ENCODE data around the gene MSRB2.
"Not testable (repeated sequence)": the region's sequence is repeated elsewhere in the genome, so short reads cannot be mapped to it uniquely, and the experiment has no call there.

MSRB2 gene

DNA sequence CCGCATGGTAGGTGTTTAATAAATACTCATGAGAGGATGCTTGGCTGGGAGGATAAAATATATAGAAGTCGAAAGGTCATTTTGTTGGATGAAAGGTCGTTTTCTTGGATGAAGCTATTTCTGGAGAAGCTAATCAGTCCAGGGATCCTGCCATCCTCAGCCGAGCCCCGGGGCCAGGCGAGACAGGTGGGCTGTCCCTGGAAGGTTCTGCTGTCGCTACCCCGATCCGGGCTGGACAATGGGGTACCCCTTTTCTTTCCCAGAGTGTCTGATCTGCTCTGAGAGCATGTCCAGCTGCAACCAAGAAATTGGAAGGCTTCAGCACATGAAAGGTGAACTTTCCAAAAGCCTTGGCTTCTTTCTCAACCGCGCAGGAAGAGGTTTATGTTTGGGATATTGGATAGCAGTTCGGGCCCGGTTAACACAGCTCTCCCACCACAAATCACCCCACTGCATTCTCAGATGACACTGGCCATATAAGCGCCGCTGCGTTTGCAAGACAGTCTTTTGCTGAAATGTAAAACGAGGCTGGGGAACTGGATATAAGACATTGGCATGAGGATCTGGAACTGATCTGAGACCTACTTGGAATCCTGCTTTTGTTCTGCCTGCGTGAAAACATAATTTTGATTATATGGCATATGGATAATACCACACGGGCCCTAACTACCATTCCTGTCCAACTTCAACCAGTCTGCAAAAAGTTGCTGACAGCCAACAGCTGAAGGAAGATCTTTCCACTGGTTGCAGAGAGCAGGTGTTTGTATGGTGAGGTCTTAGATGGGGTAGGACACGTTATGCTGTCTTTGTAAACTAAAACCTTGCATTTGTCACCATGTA lies 31.2 kb upstream of the MSRB2 start:
- no peak for DNase-seq (ENCODE audit: low read depth)
- TF ChIP-seq, protein P1, sequence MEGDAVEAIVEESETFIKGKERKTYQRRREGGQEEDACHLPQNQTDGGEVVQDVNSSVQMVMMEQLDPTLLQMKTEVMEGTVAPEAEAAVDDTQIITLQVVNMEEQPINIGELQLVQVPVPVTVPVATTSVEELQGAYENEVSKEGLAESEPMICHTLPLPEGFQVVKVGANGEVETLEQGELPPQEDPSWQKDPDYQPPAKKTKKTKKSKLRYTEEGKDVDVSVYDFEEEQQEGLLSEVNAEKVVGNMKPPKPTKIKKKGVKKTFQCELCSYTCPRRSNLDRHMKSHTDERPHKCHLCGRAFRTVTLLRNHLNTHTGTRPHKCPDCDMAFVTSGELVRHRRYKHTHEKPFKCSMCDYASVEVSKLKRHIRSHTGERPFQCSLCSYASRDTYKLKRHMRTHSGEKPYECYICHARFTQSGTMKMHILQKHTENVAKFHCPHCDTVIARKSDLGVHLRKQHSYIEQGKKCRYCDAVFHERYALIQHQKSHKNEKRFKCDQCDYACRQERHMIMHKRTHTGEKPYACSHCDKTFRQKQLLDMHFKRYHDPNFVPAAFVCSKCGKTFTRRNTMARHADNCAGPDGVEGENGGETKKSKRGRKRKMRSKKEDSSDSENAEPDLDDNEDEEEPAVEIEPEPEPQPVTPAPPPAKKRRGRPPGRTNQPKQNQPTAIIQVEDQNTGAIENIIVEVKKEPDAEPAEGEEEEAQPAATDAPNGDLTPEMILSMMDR (IDR thresholded peaks at IDR 0.05; ENCODE audit: low read depth, low read length, missing control alignments), result no peak
- H3K4me3 ChIP-seq (ENCODE audit: low read depth, low read length), result no peak overlapping the region

DNA sequence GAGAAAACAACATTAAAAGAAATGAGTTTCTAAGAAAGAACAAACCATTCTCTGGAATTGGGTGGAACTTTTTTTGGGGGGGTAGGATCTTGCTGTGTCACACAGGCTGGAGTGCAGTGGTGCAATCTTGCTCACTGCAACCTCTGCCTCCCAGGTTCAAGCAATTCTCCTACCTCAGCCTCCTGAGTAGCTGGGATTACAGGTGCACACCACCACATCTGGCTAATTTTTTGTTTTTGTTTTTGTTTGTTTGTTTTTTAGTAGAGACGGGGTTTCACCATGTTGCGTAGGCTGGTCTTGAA lies 30.6 kb upstream of the MSRB2 start:
- H3K4me3 ChIP-seq (ENCODE audit: low read depth, low read length); DNase-seq (ENCODE audit: low read depth): not testable (repeated sequence)

DNA sequence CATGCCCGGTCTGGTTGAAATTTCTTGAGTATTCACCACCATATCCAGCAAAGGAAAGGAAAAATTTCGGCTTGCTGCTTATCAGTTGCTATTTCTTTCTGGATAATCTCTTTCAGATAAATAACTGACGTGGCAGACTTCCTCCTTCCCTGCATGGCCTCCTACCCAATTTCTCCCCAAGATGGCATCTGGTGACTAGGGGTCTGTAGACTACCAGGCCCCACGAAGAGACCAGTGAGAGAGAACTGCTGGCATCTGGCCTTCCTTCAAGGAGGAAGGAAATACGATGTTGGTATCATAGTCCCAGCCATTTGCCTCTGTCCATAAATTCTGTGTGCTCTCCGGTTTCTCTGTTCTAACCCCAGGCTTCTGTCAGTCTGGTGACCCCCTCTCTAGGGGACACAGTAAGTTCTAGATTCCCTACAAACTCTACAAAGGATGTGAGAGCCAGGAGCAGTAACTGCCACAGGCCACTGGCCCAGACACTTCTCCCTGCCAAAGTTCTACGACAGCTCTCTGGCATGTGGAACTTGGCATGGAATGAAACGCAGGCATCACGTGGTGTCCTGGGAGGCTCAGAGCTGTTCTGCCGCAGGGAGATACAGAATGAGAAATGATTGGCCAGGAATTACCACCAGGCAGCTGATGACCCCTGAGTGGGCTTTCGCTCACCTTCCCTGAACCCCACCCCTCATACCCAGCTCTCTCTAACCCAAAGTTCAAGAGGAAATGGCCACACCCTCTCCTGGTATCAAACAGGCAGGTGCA lies 30.0 kb upstream of the MSRB2 start:
- no peak overlapping the region for H3K4me3 ChIP-seq (ENCODE audit: low read depth, low read length)
- TF ChIP-seq, protein P1 (IDR thresholded peaks at IDR 0.05; ENCODE audit: low read depth, low read length, missing control alignments), result no peak
- no peak for DNase-seq (ENCODE audit: low read depth)

DNA sequence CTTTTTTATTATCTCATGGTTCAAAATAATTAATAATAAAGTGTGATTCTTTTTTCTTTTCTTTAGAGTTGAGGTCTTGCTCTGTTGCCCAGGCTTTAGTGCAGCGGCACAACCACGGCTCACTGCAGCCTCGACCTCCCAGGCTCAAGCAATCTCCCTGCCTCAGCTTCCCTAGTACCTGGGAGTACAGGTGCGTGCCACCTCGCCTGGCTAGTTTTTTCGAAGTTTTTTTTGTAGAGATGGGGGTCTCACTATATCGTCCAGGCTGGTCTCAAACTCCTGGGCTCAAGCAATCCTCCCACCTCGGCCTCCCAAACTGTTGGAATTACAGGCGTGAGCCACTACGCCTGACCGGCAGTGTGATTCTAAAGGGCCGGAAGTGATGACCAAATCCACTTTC lies 28.0 kb upstream of the MSRB2 start:
- no peak for DNase-seq (ENCODE audit: low read depth)

DNA sequence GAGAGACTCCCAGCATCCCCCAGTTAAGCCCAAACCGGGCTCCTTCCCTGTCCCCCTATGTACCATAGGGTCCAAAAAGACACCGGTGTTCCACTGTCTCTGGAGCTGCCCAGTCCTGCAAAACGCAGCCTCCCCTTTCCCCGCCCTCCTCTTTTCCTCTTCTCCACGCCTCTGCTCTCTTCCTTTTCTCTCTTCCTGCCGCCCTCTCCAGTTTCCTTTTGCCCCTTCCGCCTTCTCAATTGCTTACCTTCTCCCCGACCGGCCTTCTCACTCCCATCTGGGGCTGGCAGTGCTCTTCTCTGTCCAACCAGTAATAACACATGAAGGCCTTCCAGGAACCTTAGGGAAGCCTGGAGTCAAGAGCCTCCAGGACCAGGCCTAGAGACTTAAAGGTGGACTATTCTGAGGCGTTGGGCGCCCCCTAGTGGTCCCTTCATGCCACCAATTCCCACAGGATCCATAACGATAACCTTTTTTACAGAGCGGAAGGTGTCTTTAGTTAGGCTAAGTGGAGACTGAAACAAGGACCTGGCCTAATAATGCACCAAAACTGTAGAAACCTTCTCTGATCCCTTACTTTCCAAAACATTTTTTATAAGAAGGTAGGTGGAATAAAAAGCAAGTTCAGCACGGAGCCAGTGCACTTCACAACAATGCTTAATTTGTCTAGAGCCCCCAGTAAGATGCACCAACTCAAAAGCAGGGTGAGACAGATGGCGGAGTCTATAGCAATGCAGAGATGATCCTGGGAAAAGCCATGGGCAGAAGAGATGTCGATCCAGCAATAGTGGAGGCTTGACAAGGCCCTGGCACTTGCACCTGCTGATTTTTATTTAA lies 27.2 kb upstream of the MSRB2 start:
- DNase-seq (ENCODE audit: low read depth), result peak; percentile 50
- H3K4me3 ChIP-seq (ENCODE audit: low read depth, low read length), result no peak overlapping the region
- TF ChIP-seq, protein P1 (IDR thresholded peaks at IDR 0.05; ENCODE audit: low read depth, low read length, missing control alignments), result peak; percentile 79

More for the DNA sequence above, 28.0 kb upstream of the MSRB2 start:
- H3K4me3 ChIP-seq (ENCODE audit: low read depth, low read length), result no peak overlapping the region
- TF ChIP-seq, protein P1 (IDR thresholded peaks at IDR 0.05; ENCODE audit: low read depth, low read length, missing control alignments), result no peak

DNA sequence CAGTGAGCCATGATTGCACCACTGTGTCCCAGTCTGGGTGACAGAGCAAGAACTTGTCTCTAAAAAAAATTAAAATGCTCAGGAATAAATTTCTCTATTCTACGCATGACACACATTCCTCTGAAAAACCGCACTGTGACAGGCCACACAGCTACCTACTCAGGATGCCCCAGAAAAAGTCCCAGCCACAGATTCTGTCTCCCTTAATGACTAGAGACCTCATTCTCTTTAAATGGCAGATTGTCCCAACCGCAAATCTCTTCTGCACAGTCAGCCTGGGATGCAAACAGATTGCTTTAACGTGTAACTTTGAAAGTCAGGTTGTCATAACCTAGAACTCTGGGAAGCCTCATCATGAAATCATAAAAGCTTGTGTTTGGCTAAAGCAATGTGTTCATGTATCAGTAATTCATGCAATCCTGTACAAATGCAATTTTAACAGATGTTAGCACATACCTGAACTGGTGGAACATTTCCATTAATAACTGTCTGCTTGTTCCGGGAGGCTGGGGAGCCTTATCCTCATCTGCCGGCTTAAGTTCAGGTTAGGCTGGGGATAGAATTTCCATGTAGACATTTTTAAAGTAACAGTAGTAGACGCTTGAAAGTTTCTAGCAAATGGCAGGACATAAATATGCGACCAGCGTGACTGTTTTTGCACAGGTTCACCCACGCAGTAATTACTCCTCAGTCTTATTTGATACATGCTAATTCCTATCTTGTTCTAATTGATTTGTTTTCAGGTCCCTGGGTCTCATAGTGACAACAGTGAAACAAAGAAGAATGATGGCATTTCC lies 26.2 kb upstream of the MSRB2 start:
- no peak overlapping the region for H3K4me3 ChIP-seq (ENCODE audit: low read depth, low read length)
- DNase-seq (ENCODE audit: low read depth), result peak; percentile 56
- TF ChIP-seq, protein P1 (IDR thresholded peaks at IDR 0.05; ENCODE audit: low read depth, low read length, missing control alignments), result no peak

DNA sequence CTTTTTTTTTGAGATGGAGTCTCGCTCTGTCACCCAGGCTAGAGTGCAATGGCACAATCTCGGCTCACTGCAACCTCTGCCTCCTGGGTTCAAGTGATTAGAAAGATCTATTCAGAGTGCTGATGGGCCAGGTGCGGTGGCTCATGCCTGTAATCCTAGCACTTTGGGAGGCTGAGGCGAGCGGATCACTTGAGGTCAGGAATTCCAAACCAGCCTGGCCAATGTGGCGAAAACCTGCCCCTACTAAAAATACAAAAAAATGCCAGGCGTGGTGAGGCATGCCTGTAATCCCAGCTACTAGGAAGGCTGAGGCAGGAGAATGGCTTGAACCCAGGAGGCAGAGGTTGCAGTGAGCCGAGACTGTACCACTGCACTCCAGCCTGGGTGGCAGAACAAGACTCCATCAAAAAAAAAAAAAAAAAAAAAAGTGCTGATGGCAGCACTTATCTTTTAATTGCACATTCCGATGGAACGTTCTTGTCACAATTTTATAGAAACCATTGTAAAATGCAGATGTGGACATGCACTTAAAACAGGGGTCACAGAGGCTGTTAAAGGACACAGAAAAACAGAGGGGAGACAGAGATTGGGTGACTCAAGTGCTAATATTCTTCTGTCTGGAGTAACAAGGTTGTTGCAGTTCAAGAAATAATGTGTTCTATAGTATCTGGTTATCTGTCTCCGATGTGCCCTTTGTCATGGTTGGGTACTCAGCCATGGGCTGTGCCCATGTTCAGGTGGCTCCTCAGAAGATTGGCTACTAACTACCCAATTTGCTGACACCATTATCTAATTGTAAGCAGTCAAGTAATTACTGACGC lies 25.1 kb upstream of the MSRB2 start:
- not testable (repeated sequence) for DNase-seq (ENCODE audit: low read depth); H3K4me3 ChIP-seq (ENCODE audit: low read depth, low read length)
